Measurements from ENCODE around the gene MYO5C.

Gene MYO5C

GRCh38 chr15:52208306-52208946 lies 87.2 kb downstream of the MYO5C start:
- TF ChIP-seq, protein P1, sequence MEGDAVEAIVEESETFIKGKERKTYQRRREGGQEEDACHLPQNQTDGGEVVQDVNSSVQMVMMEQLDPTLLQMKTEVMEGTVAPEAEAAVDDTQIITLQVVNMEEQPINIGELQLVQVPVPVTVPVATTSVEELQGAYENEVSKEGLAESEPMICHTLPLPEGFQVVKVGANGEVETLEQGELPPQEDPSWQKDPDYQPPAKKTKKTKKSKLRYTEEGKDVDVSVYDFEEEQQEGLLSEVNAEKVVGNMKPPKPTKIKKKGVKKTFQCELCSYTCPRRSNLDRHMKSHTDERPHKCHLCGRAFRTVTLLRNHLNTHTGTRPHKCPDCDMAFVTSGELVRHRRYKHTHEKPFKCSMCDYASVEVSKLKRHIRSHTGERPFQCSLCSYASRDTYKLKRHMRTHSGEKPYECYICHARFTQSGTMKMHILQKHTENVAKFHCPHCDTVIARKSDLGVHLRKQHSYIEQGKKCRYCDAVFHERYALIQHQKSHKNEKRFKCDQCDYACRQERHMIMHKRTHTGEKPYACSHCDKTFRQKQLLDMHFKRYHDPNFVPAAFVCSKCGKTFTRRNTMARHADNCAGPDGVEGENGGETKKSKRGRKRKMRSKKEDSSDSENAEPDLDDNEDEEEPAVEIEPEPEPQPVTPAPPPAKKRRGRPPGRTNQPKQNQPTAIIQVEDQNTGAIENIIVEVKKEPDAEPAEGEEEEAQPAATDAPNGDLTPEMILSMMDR (IDR thresholded peaks at IDR 0.05; ENCODE audit: extremely low read depth, missing control alignments): peak; percentile 64
- DNase-seq (ENCODE audit: low spot score): peak; percentile 65

DNA sequence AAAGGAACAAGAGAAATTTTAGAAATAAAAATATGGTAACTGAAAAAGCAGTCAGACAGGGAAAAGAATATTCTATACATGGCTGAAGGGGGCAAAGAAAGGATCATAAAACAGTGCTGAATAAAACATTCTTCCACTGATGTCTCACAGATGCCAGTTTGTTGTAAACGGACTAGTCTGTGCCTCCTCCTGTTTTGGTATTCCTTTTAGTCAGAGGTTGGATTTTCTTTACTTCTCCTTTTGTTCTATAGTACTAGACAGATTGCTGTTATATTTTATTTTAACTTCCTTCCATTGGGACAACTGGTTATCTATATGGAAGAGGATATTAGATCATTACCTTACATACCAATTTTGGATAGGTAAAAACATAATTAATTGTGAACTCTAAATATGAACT lies 88.4 kb downstream of the MYO5C start:
- TF ChIP-seq, protein P1 (IDR thresholded peaks at IDR 0.05; ENCODE audit: extremely low read depth, missing control alignments): no peak
- DNase-seq (ENCODE audit: low spot score): no peak

DNA sequence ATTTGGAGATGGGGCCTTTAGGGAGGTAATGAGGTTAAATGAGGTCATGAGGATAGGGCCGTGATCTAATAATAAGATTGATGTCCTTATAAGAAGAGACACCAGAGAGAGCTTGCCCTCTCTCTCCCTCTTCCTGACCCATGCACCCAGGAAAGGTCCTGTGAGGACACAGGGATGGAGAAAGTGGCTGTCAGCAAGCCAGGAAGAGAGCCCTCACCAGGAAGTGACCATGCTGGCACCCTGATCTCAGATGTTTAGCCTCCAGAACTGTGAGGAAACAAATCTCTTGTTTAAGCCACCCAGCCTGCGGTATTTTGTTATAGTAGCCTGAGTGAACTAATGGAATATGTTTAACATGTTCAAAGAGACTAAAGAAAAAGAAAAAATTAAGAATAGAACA lies 89.2 kb downstream of the MYO5C start:
- no peak for DNase-seq (ENCODE audit: low spot score)
- TF ChIP-seq, protein P1 (IDR thresholded peaks at IDR 0.05; ENCODE audit: extremely low read depth, missing control alignments): no peak

GRCh38 chr15:52204657-52205056 lies 90.9 kb downstream of the MYO5C start:
- DNase-seq (ENCODE audit: low spot score): no peak

DNA sequence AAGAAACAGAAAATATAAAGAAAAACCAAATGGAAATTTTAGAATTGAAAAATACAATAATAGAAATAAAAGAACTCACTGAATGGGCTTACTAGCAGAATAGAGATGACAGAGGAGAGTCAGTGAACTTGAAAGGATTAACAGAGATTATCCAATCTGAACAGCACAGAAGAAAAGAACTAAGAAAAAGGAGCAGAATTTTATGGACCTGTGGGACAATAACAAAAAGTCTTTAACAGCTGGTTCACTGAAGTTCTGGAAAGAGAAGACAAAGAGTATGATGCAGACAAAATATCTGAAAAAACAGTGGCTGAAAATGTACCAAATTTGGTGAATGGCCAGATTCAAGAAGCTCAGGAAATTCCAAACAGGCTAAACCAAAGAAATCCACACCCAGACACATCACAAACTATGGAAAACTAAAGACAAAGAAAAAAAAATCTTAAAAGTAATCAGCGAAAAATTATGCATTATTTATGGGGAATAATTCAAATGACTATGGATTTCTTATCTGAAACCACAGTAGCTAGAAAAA lies 94.7 kb downstream of the MYO5C start:
- DNase-seq (ENCODE audit: low spot score): no peak
- TF ChIP-seq, protein P1 (IDR thresholded peaks at IDR 0.05; ENCODE audit: extremely low read depth, missing control alignments): no peak

More at GRCh38 chr15:52204657-52205056, 90.9 kb downstream of the MYO5C start:
- TF ChIP-seq, protein P1 (IDR thresholded peaks at IDR 0.05; ENCODE audit: extremely low read depth, missing control alignments): no peak

- TF ChIP-seq, protein P1 (IDR thresholded peaks at IDR 0.05; ENCODE audit: extremely low read depth, missing control alignments): no peak
- DNase-seq (ENCODE audit: low spot score): no peak
These were observed 96.3 kb downstream of the MYO5C start for GRCh38 chr15:52199271-52199670.

DNA sequence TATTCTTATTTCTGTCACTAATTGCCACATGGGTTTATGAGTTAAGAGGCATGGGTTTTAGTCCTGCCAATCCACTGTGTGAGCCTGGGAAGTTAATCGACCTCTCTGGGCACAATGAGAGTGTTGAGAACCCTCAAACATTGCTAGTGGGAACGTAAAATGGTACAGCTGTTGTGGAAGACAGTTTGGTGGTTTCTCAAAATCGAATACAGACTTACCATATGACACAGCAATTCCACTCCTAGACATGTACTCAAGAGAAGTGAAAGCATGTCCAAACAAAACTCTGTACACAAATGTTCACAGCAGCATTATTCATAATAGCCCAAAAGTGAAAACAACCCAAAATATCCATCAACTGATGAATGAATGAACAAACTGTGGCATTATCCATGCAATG lies 98.7 kb downstream of the MYO5C start:
- no peak for DNase-seq (ENCODE audit: low spot score)
- TF ChIP-seq, protein P1 (IDR thresholded peaks at IDR 0.05; ENCODE audit: extremely low read depth, missing control alignments): no peak
